ENCODE results near the gene ANKS1B. TPM values are rescaled to one million over a fixed set of nuclear protein-coding genes. Genes with fewer than 3 reads are reported as not detected.

ANKS1B gene
- total and polyA plus RNA-seq, 4 donors: 0.03 to 3.4 (median 0.53) TPM

GRCh38 chr12:99393763-99394162, 591.0 kb downstream of the ANKS1B start:
- Histone ChIP-seq H3K36me3 (ENCODE audit: control insufficient read depth in 4 of 4, insufficient read depth in 3 of 4, low read depth in 1 of 4, low read length in 3 of 4) (no peaks in the 10 kb centered on the region), H3K9me3 (ENCODE audit: control insufficient read depth in 4 of 4, low read length in 3 of 4) (no peaks in the 10 kb centered on the region), H3K4me3 (ENCODE audit: low read depth in 1 of 3, low read length in 3 of 3) (no peak overlapping the region), H3K9ac (ENCODE audit: low read depth in 1 of 2, low read length in 2 of 2) (no peak overlapping the region), H3K27ac (ENCODE audit: low read depth in 1 of 2, low read length in 2 of 2) (no peak overlapping the region), H3K27me3 (ENCODE audit: control insufficient read depth in 4 of 4, insufficient read depth in 4 of 4, low read length in 3 of 4) (no peaks in the 10 kb centered on the region), H3K4me1 (ENCODE audit: control insufficient read depth in 4 of 4, insufficient read depth in 4 of 4, low read length in 3 of 4) (no peaks in the 10 kb centered on the region)
- DNase-seq (ENCODE audit: low spot score): no peak
- TF ChIP-seq YY1 (IDR thresholded peaks at IDR 0.05) (no peak), SP1 (IDR thresholded peaks at IDR 0.05) (no peak), RAD21 (IDR thresholded peaks at IDR 0.05) (no peak), MAX (IDR thresholded peaks at IDR 0.05) (no peak), RXRA (IDR thresholded peaks at IDR 0.05) (no peak), TAF1 (conservative IDR thresholded peaks at IDR 0.05) (no peak), EGR1 (IDR thresholded peaks at IDR 0.05; ENCODE audit: low read depth in 2 of 2) (no peak), FOXA1 (IDR thresholded peaks at IDR 0.05) (no peak), FOXA2 (IDR thresholded peaks at IDR 0.05) (no peak), ATF3 (IDR thresholded peaks at IDR 0.05) (no peak), JUND (IDR thresholded peaks at IDR 0.05) (no peak), CTCF (IDR thresholded peaks at IDR 0.05; ENCODE audit: low read depth, low read length, missing input control) (no peak), ZBTB33 (IDR thresholded peaks at IDR 0.05) (no peak), NR2F2 (IDR thresholded peaks at IDR 0.05) (no peak), REST (IDR thresholded peaks at IDR 0.05) (no peak), HNF4A (conservative IDR thresholded peaks at IDR 0.05) (no peak), HNF4G (IDR thresholded peaks at IDR 0.05) (no peak), GABPA (IDR thresholded peaks at IDR 0.05 in 1 of 2, conservative IDR thresholded peaks at IDR 0.05 in 1 of 2) (no peak)
